Heart right ventricle (tissue), 16 donors: ENCODE results near the gene TAGLN2. TPM values are rescaled to one million over a fixed set of nuclear protein-coding genes. Genes with fewer than 3 reads are reported as not detected.

Source experiments
- ATAC-seq, 8 donors: fragments of 200-7000 bp; cut with Tn5 transposase; one replicate each; pipeline ENCODE4 v1.9.1; 2020; ENCODE audit warnings: mild to moderate bottlenecking in 8 of 8, moderate library complexity in 8 of 8, moderate number of reproducible peaks in 1 of 8
- DNase-seq, 2 donors: peaks; one replicate each; pipeline ENCODE4 v3.0.0-alpha.2; 2020
- H3K27ac ChIP-seq, 10 donors: fragments of 200-600 bp; sonication (generic) in 2 of 10; one replicate each; pipeline versions ENCODE4 v1.5.0 to v1.8.0; 2020 to 2022; ENCODE audit warnings: mild to moderate bottlenecking in 3 of 10
- H3K27me3 ChIP-seq, 7 donors: fragments of 200-600 bp; one replicate each; pipeline ENCODE4 v1.8.0; 2021 to 2022; ENCODE audit warnings: mild to moderate bottlenecking in 2 of 7
- H3K36me3 ChIP-seq, 9 donors: fragments of 200-600 bp; sonication (generic) in 1 of 9; one replicate each; pipeline versions ENCODE4 v1.5.0 to v1.8.0; 2020 to 2022; ENCODE audit warnings: mild to moderate bottlenecking in 2 of 9
- H3K4me1 ChIP-seq, 9 donors: fragments of 200-600 bp; sonication (generic) in 1 of 9; one replicate each; pipeline versions ENCODE4 v1.5.0 to v1.8.0; 2020 to 2022; ENCODE audit warnings: mild to moderate bottlenecking in 4 of 9
- H3K4me3 ChIP-seq, 10 donors: fragments of 200-600 bp; sonication (generic) in 2 of 10; one replicate each; pipeline versions ENCODE4 v1.5.0 to v1.8.0; 2020 to 2022; ENCODE audit warnings: mild to moderate bottlenecking in 7 of 10, moderate library complexity in 2 of 10
- H3K9me3 ChIP-seq, 11 donors: fragments of 200-600 bp in 10 of 11; sonication (generic) in 2 of 11; one replicate each; pipeline versions ENCODE4 v1.5.0 to v1.8.0; 2013 to 2022; ENCODE audit warnings: mild to moderate bottlenecking in 2 of 11, control low read depth in 1 of 11, moderate library complexity in 1 of 11
- CTCF ChIP-seq, 9 donors: fragments of 200-600 bp; sonication (generic) in 2 of 9; IDR thresholded peaks; one replicate each; pipeline versions ENCODE4 v1.5.0 to v1.8.0; 2021 to 2022; ENCODE audit warnings: antibody characterized with exemption in 9 of 9, mild to moderate bottlenecking in 5 of 9, moderate library complexity in 1 of 9
- WGBS, 2 donors: extraction: QIAGEN DNeasy Blood & Tissue Kit; methylation state at CpG; one replicate each; pipeline ENCODE4 v1.1.7; 2013; ENCODE audit warnings: inconsistent platforms in 1 of 2; 5-methylcytosine and 5-hydroxymethylcytosine counted together
- intact Hi-C, 10 donors: fragments of 100-400 bp; cut with DNase I; formaldehyde crosslinking; loops; one replicate each; pipeline versions ENCODE4 v1.11.1 to v1.14.2; 2022
- polyA plus RNA-seq, 2 donors: library from polyadenylated mRNA; stranded (reverse); fragments of 200-250 nt; gene quantifications; one replicate each; pipeline ENCODE4 v1.2.3, GENCODE V29; 2013
- total RNA-seq, 10 donors: library from RNA; stranded (reverse); fragmentation: NEBNext Ultra II Directional in 3 of 10; extraction: Animal tissue kit (Norgen Biotek cat#: 25700) in 3 of 10; gene quantifications; one replicate each; pipeline versions ENCODE4 v1.2.1 to v1.2.4, GENCODE V29; 2021 to 2023
- donor health status: Arrhythmogenic right ventricular cardiomyopathy.
- donor health status: ischemic (EF 13 %, LVEDD 7.1; RV severe dilation, severe dysfunction).
- donor health status: healthy with polysubstance abuse.
- donor health status: DM: no; HTN: yes; CAD: no.
- donor health status: DM: no; HTN: no; CAD: no.
- donor health status: ischemic (EF 25% LVEDD 6.9; RV normal size, moderate dysfunction).
- donor health status: ischemic (EF 25% LVEDD 5.7; RV mildly dilated, moderate dysfunction).
- donor health status: healthy.
- donor health status: DM: yes; HTN: yes; CAD: no.
- donor health status: Ischemic cardiomyopathy.
- donor health status: ischemic (EF 35%, LVEDD 5.7; RV mildly dilated, moderate dysfunction).
- donor health status: nonischemic (EF 11% LVEDD 7.7; RV severe dilation, severe dysfunction).
- donor health status: DM: yes; HTN: yes; CAD: no.
- donor health status: PGD.
- donor health status: ischemic (EF 29% LVEDD 5.4; RV normal size, mild dysfunction).
- donor health status: nonischemic (EF 23%, LVEDD 6.1; RV moderate dilation, normal function).

Gene TAGLN2
- total and polyA plus RNA-seq, 12 donors, result 65.9 to 283 (median 103) TPM

- Histone ChIP-seq H3K36me3 (no peaks in the 10 kb centered on the region), H3K27ac (no peak within 1 kb of the TSS), H3K4me3 (peak within 1 kb of the TSS in 9 of 10 donors; percentile 35 to 53 (median 43)), H3K9me3 (no peaks in the 10 kb centered on the region), H3K4me1 (peaks cover 0 to 15% (median 12%) of the 10 kb centered on the region in 9 donors), H3K27me3 (peaks cover 0 to 30% (median 18%) of the 10 kb centered on the region in 7 donors)
- intact Hi-C loops, result loop anchor here in 7 of 10 donors (1.0 to 5.0 kb wide), 3 partner anchors 143 to 148 kb away; partner anchors contain the start of gene FCRL6 (in 2 of the 7)
- peak; percentile 42 to 90 (median 73) for TF ChIP-seq CTCF (IDR thresholded peaks at IDR 0.05)
- ATAC-seq, result peak; percentile 93 to 98 (median 96)
- DNase-seq, result peak; percentile 85 to 88
- 1% methylated on average over 58 of the region's 58 CpGs for WGBS, 2 donors
Measured at GRCh38 chr1:159945483-159946241, 20.4 kb upstream of the TAGLN2 start, which contains the start of gene IGSF9. IGSF9 (minus strand) TSS chr1:159945613; CDS start chr1:159943454, 2,159 bp downstream.

- no peak for TF ChIP-seq CTCF (IDR thresholded peaks at IDR 0.05)
- H3K27ac ChIP-seq, result no peak overlapping the region
- peaks cover 0 to 15% (median 12%) of the 10 kb centered on the region in 9 donors for H3K4me1 ChIP-seq
- no peak for ATAC-seq
- no peak for DNase-seq
- WGBS, 2 donors, result 30 to 35% methylated on average over 11 of the region's 11 CpGs
- intact Hi-C loops, result loop anchor here in 7 of 10 donors (1.0 to 5.0 kb wide), 3 partner anchors 143 to 148 kb away; partner anchors contain the start of gene FCRL6 (in 2 of the 7)
- peaks cover 0 to 30% (median 18%) of the 10 kb centered on the region in 7 donors for H3K27me3 ChIP-seq
- no peaks in the 10 kb centered on the region for H3K9me3 ChIP-seq
- no peaks in the 10 kb centered on the region for H3K36me3 ChIP-seq
- peak overlapping the region in 9 of 10 donors; percentile 35 to 53 (median 43) for H3K4me3 ChIP-seq
Measured at GRCh38 chr1:159944623-159945455, 19.5 kb upstream of the TAGLN2 start.

DNA sequence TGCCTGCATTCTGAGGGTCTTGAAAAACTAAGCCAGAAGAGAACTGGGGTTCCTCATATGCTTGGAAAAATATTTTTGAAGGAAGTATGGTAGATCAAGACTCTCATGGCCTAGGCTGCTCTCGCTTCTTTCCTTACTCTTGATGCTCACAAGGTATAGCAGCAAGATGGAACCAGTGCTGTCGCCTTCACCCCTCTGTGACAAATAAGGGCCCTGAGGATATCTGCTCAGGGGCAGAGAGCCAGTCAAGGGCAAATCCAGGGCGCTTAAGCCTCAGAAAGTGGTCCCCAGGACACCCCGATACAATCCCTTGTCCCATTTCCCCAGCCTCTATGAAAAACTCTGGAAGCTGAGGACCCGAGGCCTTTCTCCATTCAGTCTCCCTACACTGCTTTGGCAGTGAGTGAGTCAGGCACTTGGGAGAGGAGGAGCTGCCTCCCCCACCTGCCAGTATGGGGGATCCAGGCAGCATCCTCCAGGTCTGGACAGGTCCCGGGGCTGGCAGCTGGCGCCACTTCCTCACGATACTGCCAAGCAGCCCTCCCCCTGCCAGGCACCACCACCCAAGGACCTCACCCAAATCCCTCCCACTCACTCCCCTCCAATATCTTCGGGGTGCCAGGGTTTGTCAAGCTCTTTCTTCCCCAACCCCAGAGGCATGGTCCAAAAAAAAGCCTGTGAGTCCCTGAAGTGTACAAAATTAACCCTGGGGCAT lies 18.8 kb upstream of the TAGLN2 start:
- TF ChIP-seq CTCF (IDR thresholded peaks at IDR 0.05), result no peak
- Histone ChIP-seq H3K36me3 (no peaks in the 10 kb centered on the region), H3K9me3 (no peaks in the 10 kb centered on the region), H3K4me3 (no peak overlapping the region), H3K27me3 (peaks cover 0 to 30% (median 18%) of the 10 kb centered on the region in 7 donors), H3K4me1 (peaks cover 0 to 15% (median 12%) of the 10 kb centered on the region in 9 donors), H3K27ac (no peak overlapping the region)
- ATAC-seq (no peak), DNase-seq (no peak)
- intact Hi-C loops, result no loop called here
- WGBS, 2 donors, result 87% methylated on average over 9 of the region's 9 CpGs

GRCh38 chr1:159943278-159943640 lies 18.0 kb upstream of the TAGLN2 start:
- peaks cover 0 to 15% (median 12%) of the 10 kb centered on the region in 9 donors for H3K4me1 ChIP-seq
- ATAC-seq, result no peak
- DNase-seq, result no peak
- peaks cover 0 to 30% (median 18%) of the 10 kb centered on the region in 7 donors for H3K27me3 ChIP-seq
- no peaks in the 10 kb centered on the region for H3K36me3 ChIP-seq
- intact Hi-C loops, result no loop called here
- no peak for TF ChIP-seq CTCF (IDR thresholded peaks at IDR 0.05)
- H3K4me3 ChIP-seq, result no peak overlapping the region
- 84 to 94% methylated on average over 5 of the region's 5 CpGs for WGBS, 2 donors
- no peaks in the 10 kb centered on the region for H3K9me3 ChIP-seq
- H3K27ac ChIP-seq, result no peak overlapping the region
